ENCODE data around the gene SLC39A11. TPM values are rescaled to one million over a fixed set of nuclear protein-coding genes. Genes with fewer than 3 reads are reported as not detected.
"Not testable (repeated sequence)": the region's sequence is repeated elsewhere in the genome, so short reads cannot be mapped to it uniquely, and the experiment has no call there.

The SLC39A11 gene
- total RNA-seq, 1 donor from 2014 or later, result 13.0 TPM

DNA sequence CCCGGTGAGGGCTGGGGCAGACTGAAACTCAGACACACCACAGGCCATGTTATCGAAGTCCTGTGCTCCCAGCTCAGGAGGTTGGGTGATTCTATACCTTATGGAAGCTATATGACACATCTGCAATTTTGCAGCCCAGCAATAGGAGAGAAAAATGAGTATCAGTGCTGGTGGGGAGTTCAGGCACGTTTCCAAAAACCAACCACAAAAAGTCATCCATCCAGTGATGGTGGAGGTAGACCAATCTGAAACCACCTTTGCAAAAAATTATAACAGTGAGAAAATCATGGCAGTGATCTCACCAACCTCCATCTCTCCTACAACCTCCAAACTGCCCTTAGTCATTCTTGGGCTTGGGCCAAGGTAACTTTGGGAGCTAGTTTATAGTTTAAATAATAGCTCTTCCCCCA lies 327.9 kb downstream of the SLC39A11 start:
- H3K9ac ChIP-seq (ENCODE audit: low read depth in 1 of 3, low read length in 3 of 3), result no peak overlapping the region
- no peak overlapping the region for H3K27ac ChIP-seq (ENCODE audit: low read depth, low read length)
- no peak overlapping the region for H3K4me3 ChIP-seq (ENCODE audit: low read length in 3 of 3)
- H3K9me3 ChIP-seq (ENCODE audit: control insufficient read depth in 3 of 3, low read length in 3 of 3), result no peaks in the 10 kb centered on the region
- H3K36me3 ChIP-seq (ENCODE audit: control insufficient read depth in 3 of 3, insufficient read depth in 3 of 3, low read length in 3 of 3), result no peaks in the 10 kb centered on the region
- H3K27me3 ChIP-seq (ENCODE audit: control insufficient read depth in 3 of 3, insufficient read depth in 3 of 3, low read length in 3 of 3), result no peaks in the 10 kb centered on the region
- no peaks in the 10 kb centered on the region for H3K4me1 ChIP-seq (ENCODE audit: control insufficient read depth in 3 of 3, insufficient read depth in 3 of 3, low read length in 3 of 3)

DNA sequence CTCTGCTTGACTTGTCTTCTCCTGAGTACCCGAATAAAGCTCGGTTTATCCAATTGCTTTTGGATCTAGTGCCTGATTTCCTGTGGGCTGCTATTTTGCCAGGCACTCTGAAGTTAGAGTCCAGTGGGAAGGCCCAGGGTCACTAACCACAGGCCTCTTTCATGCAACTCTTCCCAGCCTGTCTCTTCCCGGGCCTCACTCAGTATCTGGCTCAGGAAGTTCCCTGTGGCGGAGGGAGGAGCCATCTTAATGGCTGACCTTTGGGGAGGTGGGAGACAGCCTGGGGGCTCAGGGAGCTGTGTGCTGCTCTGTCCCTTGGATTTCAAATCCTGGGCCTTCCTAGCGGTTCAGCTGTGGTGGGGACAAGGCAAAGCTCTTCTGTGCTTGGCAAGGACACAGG lies 328.5 kb downstream of the SLC39A11 start:
- no peak overlapping the region for H3K9ac ChIP-seq (ENCODE audit: low read depth in 1 of 3, low read length in 3 of 3)
- no peak overlapping the region for H3K27ac ChIP-seq (ENCODE audit: low read depth, low read length)
- no peaks in the 10 kb centered on the region for H3K4me1 ChIP-seq (ENCODE audit: control insufficient read depth in 3 of 3, insufficient read depth in 3 of 3, low read length in 3 of 3)
- no peaks in the 10 kb centered on the region for H3K27me3 ChIP-seq (ENCODE audit: control insufficient read depth in 3 of 3, insufficient read depth in 3 of 3, low read length in 3 of 3)
- H3K36me3 ChIP-seq (ENCODE audit: control insufficient read depth in 3 of 3, insufficient read depth in 3 of 3, low read length in 3 of 3), result no peaks in the 10 kb centered on the region
- no peaks in the 10 kb centered on the region for H3K9me3 ChIP-seq (ENCODE audit: control insufficient read depth in 3 of 3, low read length in 3 of 3)
- no peak overlapping the region for H3K4me3 ChIP-seq (ENCODE audit: low read length in 3 of 3)

- not testable (repeated sequence) for H3K9me3 ChIP-seq (ENCODE audit: control insufficient read depth in 3 of 3, low read length in 3 of 3); H3K36me3 ChIP-seq (ENCODE audit: control insufficient read depth in 3 of 3, insufficient read depth in 3 of 3, low read length in 3 of 3); H3K27me3 ChIP-seq (ENCODE audit: control insufficient read depth in 3 of 3, insufficient read depth in 3 of 3, low read length in 3 of 3); H3K4me1 ChIP-seq (ENCODE audit: control insufficient read depth in 3 of 3, insufficient read depth in 3 of 3, low read length in 3 of 3); H3K27ac ChIP-seq (ENCODE audit: low read depth, low read length); H3K9ac ChIP-seq (ENCODE audit: low read depth in 1 of 3, low read length in 3 of 3); H3K4me3 ChIP-seq (ENCODE audit: low read length in 3 of 3)
Measured at GRCh38 chr17:72761893-72762575, 330.5 kb downstream of the SLC39A11 start.

- no peak overlapping the region for H3K9ac ChIP-seq (ENCODE audit: low read depth in 1 of 3, low read length in 3 of 3)
- H3K36me3 ChIP-seq (ENCODE audit: control insufficient read depth in 3 of 3, insufficient read depth in 3 of 3, low read length in 3 of 3), result no peaks in the 10 kb centered on the region
- H3K27me3 ChIP-seq (ENCODE audit: control insufficient read depth in 3 of 3, insufficient read depth in 3 of 3, low read length in 3 of 3), result no peaks in the 10 kb centered on the region
- no peaks in the 10 kb centered on the region for H3K4me1 ChIP-seq (ENCODE audit: control insufficient read depth in 3 of 3, insufficient read depth in 3 of 3, low read length in 3 of 3)
- H3K4me3 ChIP-seq (ENCODE audit: low read length in 3 of 3), result no peak overlapping the region
- no peak overlapping the region for H3K27ac ChIP-seq (ENCODE audit: low read depth, low read length)
- no peaks in the 10 kb centered on the region for H3K9me3 ChIP-seq (ENCODE audit: control insufficient read depth in 3 of 3, low read length in 3 of 3)
Measured at GRCh38 chr17:72761431-72761830, 331.1 kb downstream of the SLC39A11 start.

GRCh38 chr17:72760368-72760767 lies 332.1 kb downstream of the SLC39A11 start:
- no peaks in the 10 kb centered on the region for H3K27me3 ChIP-seq (ENCODE audit: control insufficient read depth in 3 of 3, insufficient read depth in 3 of 3, low read length in 3 of 3)
- no peak overlapping the region for H3K9ac ChIP-seq (ENCODE audit: low read depth in 1 of 3, low read length in 3 of 3)
- no peak overlapping the region for H3K27ac ChIP-seq (ENCODE audit: low read depth, low read length)
- no peak overlapping the region for H3K4me3 ChIP-seq (ENCODE audit: low read length in 3 of 3)
- H3K36me3 ChIP-seq (ENCODE audit: control insufficient read depth in 3 of 3, insufficient read depth in 3 of 3, low read length in 3 of 3), result peaks cover 0 to 2% (median 0%) of the 10 kb centered on the region in 3 donors
- H3K9me3 ChIP-seq (ENCODE audit: control insufficient read depth in 3 of 3, low read length in 3 of 3), result no peaks in the 10 kb centered on the region
- H3K4me1 ChIP-seq (ENCODE audit: control insufficient read depth in 3 of 3, insufficient read depth in 3 of 3, low read length in 3 of 3), result no peaks in the 10 kb centered on the region

DNA sequence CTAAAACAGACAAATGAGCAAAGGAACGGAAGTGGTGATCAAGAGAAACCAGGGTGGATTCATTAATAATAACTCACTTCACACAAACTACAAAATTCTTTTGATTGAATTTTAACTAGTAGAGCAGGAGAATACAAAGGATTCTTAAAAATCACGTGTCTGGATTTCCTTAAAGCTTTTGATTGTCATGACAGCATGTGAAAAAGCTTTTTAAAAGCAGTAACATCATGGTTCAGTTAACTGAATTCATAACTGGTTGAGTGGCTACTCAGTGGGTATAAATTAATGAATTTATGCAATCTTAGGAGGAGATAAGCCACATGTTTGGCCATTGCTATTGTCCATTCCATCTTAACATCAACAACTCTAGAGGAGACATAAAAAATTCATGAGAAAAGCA lies 333.2 kb downstream of the SLC39A11 start:
- Histone ChIP-seq H3K9me3 (ENCODE audit: control insufficient read depth in 3 of 3, low read length in 3 of 3) (no peaks in the 10 kb centered on the region), H3K36me3 (ENCODE audit: control insufficient read depth in 3 of 3, insufficient read depth in 3 of 3, low read length in 3 of 3) (peaks cover 0 to 2% (median 0%) of the 10 kb centered on the region in 3 donors), H3K27ac (ENCODE audit: low read depth, low read length) (no peak overlapping the region), H3K4me1 (ENCODE audit: control insufficient read depth in 3 of 3, insufficient read depth in 3 of 3, low read length in 3 of 3) (no peaks in the 10 kb centered on the region), H3K27me3 (ENCODE audit: control insufficient read depth in 3 of 3, insufficient read depth in 3 of 3, low read length in 3 of 3) (no peaks in the 10 kb centered on the region), H3K9ac (ENCODE audit: low read depth in 1 of 3, low read length in 3 of 3) (no peak overlapping the region), H3K4me3 (ENCODE audit: low read length in 3 of 3) (no peak overlapping the region)

- H3K9ac ChIP-seq (ENCODE audit: low read depth in 1 of 3, low read length in 3 of 3), result no peak overlapping the region
- no peak overlapping the region for H3K27ac ChIP-seq (ENCODE audit: low read depth, low read length)
- H3K4me1 ChIP-seq (ENCODE audit: control insufficient read depth in 3 of 3, insufficient read depth in 3 of 3, low read length in 3 of 3), result no peaks in the 10 kb centered on the region
- H3K9me3 ChIP-seq (ENCODE audit: control insufficient read depth in 3 of 3, low read length in 3 of 3), result no peaks in the 10 kb centered on the region
- no peaks in the 10 kb centered on the region for H3K27me3 ChIP-seq (ENCODE audit: control insufficient read depth in 3 of 3, insufficient read depth in 3 of 3, low read length in 3 of 3)
- H3K4me3 ChIP-seq (ENCODE audit: low read length in 3 of 3), result no peak overlapping the region
- peaks cover 0 to 2% (median 0%) of the 10 kb centered on the region in 3 donors for H3K36me3 ChIP-seq (ENCODE audit: control insufficient read depth in 3 of 3, insufficient read depth in 3 of 3, low read length in 3 of 3)
Measured at GRCh38 chr17:72756256-72756655, 336.2 kb downstream of the SLC39A11 start.

GRCh38 chr17:72754513-72754912 lies 338.0 kb downstream of the SLC39A11 start:
- Histone ChIP-seq H3K9me3 (ENCODE audit: control insufficient read depth in 3 of 3, low read length in 3 of 3) (no peaks in the 10 kb centered on the region), H3K27me3 (ENCODE audit: control insufficient read depth in 3 of 3, insufficient read depth in 3 of 3, low read length in 3 of 3) (no peaks in the 10 kb centered on the region), H3K27ac (ENCODE audit: low read depth, low read length) (no peak overlapping the region), H3K4me3 (ENCODE audit: low read length in 3 of 3) (no peak overlapping the region), H3K36me3 (ENCODE audit: control insufficient read depth in 3 of 3, insufficient read depth in 3 of 3, low read length in 3 of 3) (peaks cover 0 to 2% (median 0%) of the 10 kb centered on the region in 3 donors), H3K9ac (ENCODE audit: low read depth in 1 of 3, low read length in 3 of 3) (no peak overlapping the region), H3K4me1 (ENCODE audit: control insufficient read depth in 3 of 3, insufficient read depth in 3 of 3, low read length in 3 of 3) (no peaks in the 10 kb centered on the region)

DNA sequence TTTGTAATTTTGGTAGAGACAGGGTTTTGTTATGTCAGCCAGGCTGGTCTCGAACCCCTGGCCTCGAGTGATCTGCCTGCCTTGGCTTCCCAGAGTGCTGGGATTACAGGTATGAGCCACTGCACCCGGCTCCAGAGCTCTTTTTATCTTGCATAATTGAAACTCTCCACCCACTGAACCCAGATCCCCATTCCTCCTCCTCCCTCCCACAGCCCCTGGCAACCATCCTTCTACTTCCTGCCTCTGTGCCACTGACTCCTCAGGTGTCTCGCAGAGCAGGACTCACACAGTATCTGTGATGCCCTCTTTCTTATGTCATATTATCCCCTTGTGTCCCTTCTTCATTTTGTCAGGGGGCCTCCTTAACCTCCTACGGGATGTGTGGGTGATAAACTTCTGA lies 340.7 kb downstream of the SLC39A11 start:
- H3K9me3 ChIP-seq (ENCODE audit: control insufficient read depth in 3 of 3, low read length in 3 of 3), result no peaks in the 10 kb centered on the region
- no peaks in the 10 kb centered on the region for H3K4me1 ChIP-seq (ENCODE audit: control insufficient read depth in 3 of 3, insufficient read depth in 3 of 3, low read length in 3 of 3)
- no peaks in the 10 kb centered on the region for H3K27me3 ChIP-seq (ENCODE audit: control insufficient read depth in 3 of 3, insufficient read depth in 3 of 3, low read length in 3 of 3)
- no peak overlapping the region for H3K9ac ChIP-seq (ENCODE audit: low read depth in 1 of 3, low read length in 3 of 3)
- peaks cover 0 to 2% (median 0%) of the 10 kb centered on the region in 3 donors for H3K36me3 ChIP-seq (ENCODE audit: control insufficient read depth in 3 of 3, insufficient read depth in 3 of 3, low read length in 3 of 3)
- no peak overlapping the region for H3K27ac ChIP-seq (ENCODE audit: low read depth, low read length)
- H3K4me3 ChIP-seq (ENCODE audit: low read length in 3 of 3), result no peak overlapping the region

GRCh38 chr17:72749119-72749572 lies 343.3 kb downstream of the SLC39A11 start:
- no peaks in the 10 kb centered on the region for H3K9me3 ChIP-seq (ENCODE audit: control insufficient read depth in 3 of 3, low read length in 3 of 3)
- no peak overlapping the region for H3K4me3 ChIP-seq (ENCODE audit: low read length in 3 of 3)
- H3K4me1 ChIP-seq (ENCODE audit: control insufficient read depth in 3 of 3, insufficient read depth in 3 of 3, low read length in 3 of 3), result no peaks in the 10 kb centered on the region
- no peak overlapping the region for H3K9ac ChIP-seq (ENCODE audit: low read depth in 1 of 3, low read length in 3 of 3)
- no peaks in the 10 kb centered on the region for H3K36me3 ChIP-seq (ENCODE audit: control insufficient read depth in 3 of 3, insufficient read depth in 3 of 3, low read length in 3 of 3)
- no peaks in the 10 kb centered on the region for H3K27me3 ChIP-seq (ENCODE audit: control insufficient read depth in 3 of 3, insufficient read depth in 3 of 3, low read length in 3 of 3)
- no peak overlapping the region for H3K27ac ChIP-seq (ENCODE audit: low read depth, low read length)
